AG04449 (cell line): ENCODE results near the gene TSPEAR.

ENCODE experiments used
- CTCF ChIA-PET: fragments of 350-600 bp; formaldehyde crosslinking; extraction: SDS; loops from one replicate; lab custom pipeline; 2021; ENCODE audit warnings: antibody characterized with exemption; lab: Yijun Ruan, JAX
- POLR2A ChIA-PET: fragments of 400-600, 350-600 bp; formaldehyde crosslinking; extraction: SDS; loops from one replicate; lab custom pipeline; 2020; ENCODE audit warnings: antibody characterized with exemption, inconsistent platforms; lab: Yijun Ruan, JAX
- DNase-seq: peaks from one replicate; pipeline ENCODE4 v3.0.0-alpha.2; 2010; ENCODE audit warnings: low read depth, low spot score
- H3K4me3 ChIP-seq: 2 replicates; pipeline ENCODE4 v1.5.1; 2011; ENCODE audit warnings: low read depth, mild to moderate bottlenecking, control low read depth, low read length
- TF ChIP-seq, protein P1 (sequence below): IDR thresholded peaks from one replicate; pipeline ENCODE4 v1.5.1; 2011; ENCODE audit warnings: mild to moderate bottlenecking, moderate library complexity, low read length, control low read depth, inconsistent platforms; ENCODE audit not compliant: insufficient read depth; ENCODE audit errors: missing control alignments

Gene TSPEAR

GRCh38 chr21:44512496-44513388 lies 198.6 kb downstream of the TSPEAR start:
- TF ChIP-seq, protein P1, sequence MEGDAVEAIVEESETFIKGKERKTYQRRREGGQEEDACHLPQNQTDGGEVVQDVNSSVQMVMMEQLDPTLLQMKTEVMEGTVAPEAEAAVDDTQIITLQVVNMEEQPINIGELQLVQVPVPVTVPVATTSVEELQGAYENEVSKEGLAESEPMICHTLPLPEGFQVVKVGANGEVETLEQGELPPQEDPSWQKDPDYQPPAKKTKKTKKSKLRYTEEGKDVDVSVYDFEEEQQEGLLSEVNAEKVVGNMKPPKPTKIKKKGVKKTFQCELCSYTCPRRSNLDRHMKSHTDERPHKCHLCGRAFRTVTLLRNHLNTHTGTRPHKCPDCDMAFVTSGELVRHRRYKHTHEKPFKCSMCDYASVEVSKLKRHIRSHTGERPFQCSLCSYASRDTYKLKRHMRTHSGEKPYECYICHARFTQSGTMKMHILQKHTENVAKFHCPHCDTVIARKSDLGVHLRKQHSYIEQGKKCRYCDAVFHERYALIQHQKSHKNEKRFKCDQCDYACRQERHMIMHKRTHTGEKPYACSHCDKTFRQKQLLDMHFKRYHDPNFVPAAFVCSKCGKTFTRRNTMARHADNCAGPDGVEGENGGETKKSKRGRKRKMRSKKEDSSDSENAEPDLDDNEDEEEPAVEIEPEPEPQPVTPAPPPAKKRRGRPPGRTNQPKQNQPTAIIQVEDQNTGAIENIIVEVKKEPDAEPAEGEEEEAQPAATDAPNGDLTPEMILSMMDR, result no peak
- no peak for DNase-seq
- ChIA-PET POLR2A (no interaction called here), CTCF (interaction anchor here (1.7 to 4.1 kb wide), 3 partner anchors 229 to 284 kb away, joined by 3 to 37 read pairs (median 6); no protein-coding TSS in a partner anchor)
- no peak overlapping the region for H3K4me3 ChIP-seq

DNA sequence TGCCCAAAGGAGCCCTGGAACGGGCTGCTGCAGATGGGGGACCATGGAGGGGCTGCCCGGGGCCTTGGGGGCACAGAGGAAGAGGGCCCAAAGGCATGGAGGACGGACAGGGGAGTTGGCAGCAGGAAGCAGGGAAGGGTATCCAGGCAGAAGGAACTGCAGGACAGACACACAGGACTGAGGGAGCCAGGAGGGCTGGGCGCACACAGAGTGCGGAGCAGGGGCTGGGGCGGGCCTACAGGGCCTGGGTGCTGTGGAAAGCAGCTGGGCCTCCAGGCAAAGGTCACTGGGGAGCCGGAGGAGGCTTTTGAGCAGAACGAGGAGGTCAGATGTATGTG lies 199.5 kb downstream of the TSPEAR start:
- CTCF ChIA-PET, result interaction anchor here (1.5 to 4.1 kb wide), 3 partner anchors 21 to 282 kb away, joined by 3 to 37 read pairs (median 6); no protein-coding TSS in a partner anchor
- no peak for DNase-seq
- H3K4me3 ChIP-seq, result no peak overlapping the region
- TF ChIP-seq, protein P1, result no peak
- POLR2A ChIA-PET, result no interaction called here

DNA sequence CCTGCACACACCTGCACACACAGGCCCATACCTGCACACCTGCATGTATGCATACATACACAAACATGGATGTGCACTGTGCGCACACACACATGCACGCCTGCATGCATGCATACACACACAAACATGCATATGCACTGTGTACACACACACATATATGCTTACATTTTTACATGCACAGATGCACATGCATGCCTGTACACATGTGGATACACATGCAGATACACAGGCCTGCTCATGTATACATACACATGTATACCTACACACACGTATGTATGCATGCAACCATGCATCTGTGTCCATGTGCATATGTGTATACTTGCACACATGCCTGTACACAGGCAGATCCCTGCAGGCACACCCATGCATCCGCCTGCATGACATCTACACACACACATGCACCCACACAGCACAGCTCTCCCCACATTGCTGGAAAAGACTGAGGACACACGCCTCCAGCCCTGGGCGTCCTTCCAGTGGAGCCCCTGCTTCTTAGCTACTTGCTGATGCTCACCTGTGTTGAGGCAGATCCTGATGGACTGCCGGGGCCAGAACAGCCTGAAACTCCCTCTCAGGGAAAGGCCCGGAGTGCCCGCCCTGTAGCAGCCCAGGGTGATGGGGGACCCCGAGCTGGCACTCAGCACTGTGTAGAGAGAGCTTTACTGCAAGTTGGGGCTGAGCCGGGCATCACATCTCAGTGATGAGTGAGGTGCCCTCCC lies 200.0 kb downstream of the TSPEAR start:
- POLR2A ChIA-PET, result no interaction called here
- H3K4me3 ChIP-seq, result no peak overlapping the region
- CTCF ChIA-PET, result interaction anchor here (0.9 to 4.1 kb wide), 12 partner anchors 9 to 423 kb away, joined by 3 to 37 read pairs (median 4); no protein-coding TSS in a partner anchor
- no peak for DNase-seq
- TF ChIP-seq, protein P1, result no peak

DNA sequence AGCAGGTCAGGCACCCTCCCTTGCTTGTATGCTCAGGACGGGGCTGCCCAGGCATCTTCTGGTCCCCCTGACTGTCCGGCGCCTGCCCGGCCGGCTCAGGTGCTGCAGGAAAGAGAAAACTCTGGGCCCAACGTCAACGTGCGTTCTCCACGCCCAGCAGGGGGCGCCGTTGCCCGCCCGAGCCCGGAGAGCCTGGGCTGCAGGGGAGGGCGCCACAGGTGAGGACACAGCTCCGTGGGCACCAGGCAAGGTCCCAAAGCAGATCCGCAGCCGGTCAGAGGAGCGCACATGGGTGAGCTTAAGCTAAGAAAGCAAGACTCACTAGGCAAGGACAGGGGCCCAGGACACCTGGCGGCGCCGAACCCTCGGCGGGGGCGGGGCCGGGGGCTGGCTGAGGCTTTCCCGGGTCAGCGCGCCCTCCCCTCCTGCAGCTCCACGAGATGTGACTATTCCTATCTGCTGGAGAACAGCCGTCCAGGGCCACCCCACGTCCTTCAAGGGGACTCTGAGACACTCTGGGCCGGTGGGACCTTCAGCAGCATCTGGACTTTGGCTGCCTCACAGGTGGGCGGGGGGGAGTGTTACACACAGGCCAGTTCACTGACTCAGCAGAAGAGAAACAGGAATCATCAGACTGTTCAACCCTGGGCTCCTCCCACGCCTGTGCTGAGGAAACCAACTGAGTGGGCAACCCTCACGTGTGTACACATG lies 200.7 kb downstream of the TSPEAR start:
- TF ChIP-seq, protein P1, result peak; percentile 78
- POLR2A ChIA-PET, result no interaction called here
- no peak for DNase-seq
- H3K4me3 ChIP-seq, result no peak overlapping the region
- CTCF ChIA-PET, result interaction anchor here (0.9 to 4.1 kb wide), 15 partner anchors 9 to 627 kb away, joined by 3 to 37 read pairs (median 4); no protein-coding TSS in a partner anchor

DNA sequence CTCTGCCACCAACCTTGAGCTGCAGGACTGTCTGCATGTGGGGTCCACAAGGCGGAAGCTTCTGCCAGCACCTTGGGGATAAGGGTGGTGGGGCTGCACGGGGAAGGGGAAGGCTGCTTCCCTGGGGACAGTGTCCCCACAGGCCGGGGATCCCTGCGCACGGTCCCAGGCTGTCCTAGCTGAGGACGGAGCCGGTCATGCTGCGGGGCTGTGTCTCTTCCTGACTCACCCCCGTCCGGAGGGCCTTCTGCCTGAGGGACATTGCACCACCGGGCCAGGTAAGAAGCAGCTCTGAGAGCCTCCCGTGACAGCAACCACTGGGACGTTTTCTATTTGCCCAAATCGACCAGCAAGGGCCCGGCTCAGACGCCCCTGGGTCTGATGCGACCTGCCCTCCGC lies 201.3 kb downstream of the TSPEAR start:
- CTCF ChIA-PET, result interaction anchor here (0.8 to 4.1 kb wide), 15 partner anchors 10 to 628 kb away, joined by 3 to 37 read pairs (median 4); no protein-coding TSS in a partner anchor
- DNase-seq, result no peak
- H3K4me3 ChIP-seq, result no peak overlapping the region
- POLR2A ChIA-PET, result no interaction called here
- TF ChIP-seq, protein P1, result no peak
